GM18508 (cell line): ENCODE results near the gene CREB3L1.
"Not testable (repeated sequence)": the region's sequence is repeated elsewhere in the genome, so short reads cannot be mapped to it uniquely, and the experiment has no call there.

Experiments used
- ATAC-seq: cut with Tn5 transposase; IDR thresholded peaks from one replicate; pipeline ENCODE4 v1.9.1; 2021; ENCODE audit warnings: moderate number of reproducible peaks; ENCODE audit not compliant: insufficient read depth, unreplicated experiment

The CREB3L1 gene

GRCh38 chr11:46293641-46294103, 16.2 kb downstream of the CREB3L1 start:
- no peak for ATAC-seq

GRCh38 chr11:46294365-46295309, 17.2 kb downstream of the CREB3L1 start:
- ATAC-seq, result no peak

GRCh38 chr11:46295312-46296058, 18.0 kb downstream of the CREB3L1 start:
- ATAC-seq, result no peak

GRCh38 chr11:46296059-46296527, 18.6 kb downstream of the CREB3L1 start:
- no peak for ATAC-seq

- ATAC-seq, result no peak
Measured at GRCh38 chr11:46296528-46297448, 19.3 kb downstream of the CREB3L1 start.

GRCh38 chr11:46298699-46299433, 21.4 kb downstream of the CREB3L1 start:
- ATAC-seq, result no peak

- ATAC-seq, result no peak
Measured at GRCh38 chr11:46299451-46299961, 22.0 kb downstream of the CREB3L1 start.

GRCh38 chr11:46300270-46300669, 22.8 kb downstream of the CREB3L1 start:
- ATAC-seq, result no peak

GRCh38 chr11:46302866-46303265, 25.4 kb downstream of the CREB3L1 start:
- ATAC-seq, result no peak

GRCh38 chr11:46304036-46304435, 26.6 kb downstream of the CREB3L1 start:
- not testable (repeated sequence) for ATAC-seq

GRCh38 chr11:46304605-46305179, 27.2 kb downstream of the CREB3L1 start:
- ATAC-seq, result no peak

- ATAC-seq, result no peak
Measured at GRCh38 chr11:46305295-46305694, 27.8 kb downstream of the CREB3L1 start.

GRCh38 chr11:46306296-46306853, 28.9 kb downstream of the CREB3L1 start:
- no peak for ATAC-seq

GRCh38 chr11:46307369-46307768, 29.9 kb downstream of the CREB3L1 start:
- no peak for ATAC-seq

GRCh38 chr11:46307785-46308341, 30.4 kb downstream of the CREB3L1 start:
- ATAC-seq, result no peak

- ATAC-seq, result no peak
Measured at GRCh38 chr11:46308631-46309419, 31.4 kb downstream of the CREB3L1 start.

- ATAC-seq, result no peak
Measured at GRCh38 chr11:46309814-46310259, 32.4 kb downstream of the CREB3L1 start.
